Mononuclear cell (primary cell): ENCODE data around the gene SHD. TPM values are rescaled to one million over a fixed set of nuclear protein-coding genes. Genes with fewer than 3 reads are reported as not detected.
A peak's percentile ranks its signal among the peaks of the same experiment; 100 is the strongest.
"Not testable (repeated sequence)": the region's sequence is repeated elsewhere in the genome, so short reads cannot be mapped to it uniquely, and the experiment has no call there.

Experiments
- H3K27me3 ChIP-seq: 2 replicates; pipeline ENCODE4 v1.6.0; 2011; ENCODE audit warnings: low read length, control low read depth; ENCODE audit not compliant: insufficient read depth
- H3K4me1 ChIP-seq: 2 replicates; pipeline ENCODE4 v1.5.1; 2011; ENCODE audit warnings: mild to moderate bottlenecking, low read length, control low read depth; ENCODE audit not compliant: insufficient read depth
- H3K4me3 ChIP-seq: 2 replicates; pipeline ENCODE4 v1.5.1; 2011; ENCODE audit warnings: mild to moderate bottlenecking, low read length, moderate library complexity
- H3K9me3 ChIP-seq: 2 replicates; pipeline ENCODE4 v1.5.1; 2011; ENCODE audit warnings: low read depth, mild to moderate bottlenecking, control low read depth, low read length
- total RNA-seq: library from RNA; depleted of rRNA; stranded (reverse); fragments of >200 nt; gene quantifications from one replicate; pipeline ENCODE4 v1.2.3, GENCODE V29; 2012

Gene SHD
- total RNA-seq, 1 donor, result 0.84 TPM

- Histone ChIP-seq H3K4me1 (no peaks in the 10 kb centered on the region), H3K27me3 (peaks cover 11% of the 10 kb centered on the region), H3K9me3 (no peaks in the 10 kb centered on the region), H3K4me3 (no peak overlapping the region)
Measured at GRCh38 chr19:4284176-4284958, 5.3 kb downstream of the SHD start.

GRCh38 chr19:4284974-4285373 lies 5.9 kb downstream of the SHD start:
- Histone ChIP-seq H3K9me3 (no peaks in the 10 kb centered on the region), H3K4me3 (no peak overlapping the region), H3K27me3 (peaks cover 4% of the 10 kb centered on the region), H3K4me1 (no peaks in the 10 kb centered on the region)

- H3K27me3 ChIP-seq, H3K9me3 ChIP-seq, H3K4me1 ChIP-seq, H3K4me3 ChIP-seq: not testable (repeated sequence)
Measured at GRCh38 chr19:4286141-4286540, 7.1 kb downstream of the SHD start.

- no peak overlapping the region for H3K4me3 ChIP-seq
- no peaks in the 10 kb centered on the region for H3K27me3 ChIP-seq
- H3K9me3 ChIP-seq, result no peaks in the 10 kb centered on the region
- no peaks in the 10 kb centered on the region for H3K4me1 ChIP-seq
Measured at GRCh38 chr19:4288091-4288777, 9.2 kb downstream of the SHD start.

- H3K4me3 ChIP-seq, result no peak overlapping the region
- no peaks in the 10 kb centered on the region for H3K4me1 ChIP-seq
- no peaks in the 10 kb centered on the region for H3K9me3 ChIP-seq
- H3K27me3 ChIP-seq, result no peaks in the 10 kb centered on the region
Measured at GRCh38 chr19:4291184-4291732, 12.2 kb downstream of the SHD start.

GRCh38 chr19:4292515-4292914 lies 13.4 kb downstream of the SHD start:
- H3K9me3 ChIP-seq, result no peaks in the 10 kb centered on the region
- no peaks in the 10 kb centered on the region for H3K27me3 ChIP-seq
- H3K4me3 ChIP-seq, result no peak overlapping the region
- H3K4me1 ChIP-seq, result no peaks in the 10 kb centered on the region

GRCh38 chr19:4294389-4294788 lies 15.3 kb downstream of the SHD start:
- H3K4me3 ChIP-seq, result no peak overlapping the region
- H3K27me3 ChIP-seq, result no peaks in the 10 kb centered on the region
- no peaks in the 10 kb centered on the region for H3K4me1 ChIP-seq
- no peaks in the 10 kb centered on the region for H3K9me3 ChIP-seq

- Histone ChIP-seq H3K4me1 (no peaks in the 10 kb centered on the region), H3K4me3 (no peak overlapping the region), H3K27me3 (no peaks in the 10 kb centered on the region), H3K9me3 (no peaks in the 10 kb centered on the region)
Measured at GRCh38 chr19:4295972-4296771, 17.1 kb downstream of the SHD start.

GRCh38 chr19:4297901-4298809 lies 19.1 kb downstream of the SHD start:
- Histone ChIP-seq H3K9me3 (no peaks in the 10 kb centered on the region), H3K4me3 (no peak overlapping the region), H3K4me1 (no peaks in the 10 kb centered on the region), H3K27me3 (no peaks in the 10 kb centered on the region)

- peaks cover 4% of the 10 kb centered on the region for H3K4me1 ChIP-seq
- H3K27me3 ChIP-seq, result no peaks in the 10 kb centered on the region
- H3K9me3 ChIP-seq, result no peaks in the 10 kb centered on the region
- no peak overlapping the region for H3K4me3 ChIP-seq
Measured at GRCh38 chr19:4298810-4299550, 19.9 kb downstream of the SHD start.

GRCh38 chr19:4300589-4300988 lies 21.5 kb downstream of the SHD start:
- H3K4me1 ChIP-seq, result peaks cover 9% of the 10 kb centered on the region
- no peaks in the 10 kb centered on the region for H3K9me3 ChIP-seq
- H3K4me3 ChIP-seq, result no peak overlapping the region
- no peaks in the 10 kb centered on the region for H3K27me3 ChIP-seq

- H3K4me1 ChIP-seq, result peaks cover 9% of the 10 kb centered on the region
- no peaks in the 10 kb centered on the region for H3K27me3 ChIP-seq
- H3K9me3 ChIP-seq, result no peaks in the 10 kb centered on the region
- H3K4me3 ChIP-seq, result peak overlapping the region; percentile 24
Measured at GRCh38 chr19:4301590-4302242, 22.6 kb downstream of the SHD start.

GRCh38 chr19:4302243-4302640 lies 23.2 kb downstream of the SHD start, which contains the start of gene TMIGD2:
Gene TMIGD2 (minus strand): TSS chr19:4302389. CDS start chr19:4302385, 4 bp downstream.
- Histone ChIP-seq H3K27me3 (no peaks in the 10 kb centered on the region), H3K4me1 (peaks cover 9% of the 10 kb centered on the region), H3K9me3 (no peaks in the 10 kb centered on the region), H3K4me3 (peak within 1 kb of the TSS; percentile 24)
